HG03558 (cell line): ENCODE data around the gene BNIP5.
"Not testable (repeated sequence)": the region's sequence is repeated elsewhere in the genome, so short reads cannot be mapped to it uniquely, and the experiment has no call there.

Experiments
- ATAC-seq: cut with Tn5 transposase; IDR thresholded peaks from one replicate; pipeline ENCODE4 v1.9.1; 2021; ENCODE audit warnings: moderate number of reproducible peaks; ENCODE audit not compliant: unreplicated experiment; ENCODE audit errors: extremely low read depth

Gene BNIP5

GRCh38 chr6:36367743-36368142 is 31.1 kb upstream of the BNIP5 start:
- ATAC-seq = no peak

DNA sequence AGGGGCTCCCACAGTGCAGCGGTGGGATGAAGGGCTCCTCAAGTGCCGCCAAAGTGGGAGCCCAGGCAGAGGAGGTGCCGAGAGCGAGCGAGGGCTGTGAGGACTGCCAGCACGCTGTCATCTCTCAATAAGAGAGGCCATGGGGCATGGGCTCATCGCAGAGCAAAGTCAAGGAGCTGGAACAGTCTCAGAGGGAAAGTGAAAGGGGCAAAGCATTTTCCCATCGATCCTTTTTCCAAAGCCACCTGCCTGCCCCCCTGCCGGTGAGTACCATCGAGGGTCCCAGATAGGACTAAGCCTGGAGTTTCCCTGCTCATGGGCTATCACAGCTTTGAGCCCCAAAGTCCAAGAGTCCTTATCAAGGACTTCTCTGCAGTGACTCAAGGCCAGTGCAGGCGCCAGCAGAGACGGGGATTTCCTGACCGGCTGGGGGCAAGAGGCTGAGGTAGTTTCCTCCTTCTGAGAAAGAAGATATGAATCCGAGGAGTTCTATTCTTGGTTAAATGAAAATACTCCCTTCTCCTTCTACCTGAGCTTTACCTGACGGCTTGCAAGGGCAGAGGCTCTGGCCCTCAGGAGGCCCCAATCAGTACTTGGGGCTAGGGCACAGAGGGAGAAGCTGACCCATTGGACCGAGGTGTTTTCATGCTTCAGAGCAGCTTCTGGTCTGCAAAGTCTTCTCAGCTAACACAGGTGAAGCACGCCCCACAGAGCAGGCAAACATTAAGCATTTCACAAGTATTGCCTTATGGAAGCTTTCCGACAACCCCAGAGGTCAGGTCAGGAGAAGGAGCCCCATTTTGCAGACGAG is 28.2 kb upstream of the BNIP5 start:
- ATAC-seq = no peak

GRCh38 chr6:36364061-36364635 is 27.5 kb upstream of the BNIP5 start:
- ATAC-seq = not testable (repeated sequence)

GRCh38 chr6:36363371-36363752 is 26.7 kb upstream of the BNIP5 start:
- ATAC-seq = not testable (repeated sequence)

DNA sequence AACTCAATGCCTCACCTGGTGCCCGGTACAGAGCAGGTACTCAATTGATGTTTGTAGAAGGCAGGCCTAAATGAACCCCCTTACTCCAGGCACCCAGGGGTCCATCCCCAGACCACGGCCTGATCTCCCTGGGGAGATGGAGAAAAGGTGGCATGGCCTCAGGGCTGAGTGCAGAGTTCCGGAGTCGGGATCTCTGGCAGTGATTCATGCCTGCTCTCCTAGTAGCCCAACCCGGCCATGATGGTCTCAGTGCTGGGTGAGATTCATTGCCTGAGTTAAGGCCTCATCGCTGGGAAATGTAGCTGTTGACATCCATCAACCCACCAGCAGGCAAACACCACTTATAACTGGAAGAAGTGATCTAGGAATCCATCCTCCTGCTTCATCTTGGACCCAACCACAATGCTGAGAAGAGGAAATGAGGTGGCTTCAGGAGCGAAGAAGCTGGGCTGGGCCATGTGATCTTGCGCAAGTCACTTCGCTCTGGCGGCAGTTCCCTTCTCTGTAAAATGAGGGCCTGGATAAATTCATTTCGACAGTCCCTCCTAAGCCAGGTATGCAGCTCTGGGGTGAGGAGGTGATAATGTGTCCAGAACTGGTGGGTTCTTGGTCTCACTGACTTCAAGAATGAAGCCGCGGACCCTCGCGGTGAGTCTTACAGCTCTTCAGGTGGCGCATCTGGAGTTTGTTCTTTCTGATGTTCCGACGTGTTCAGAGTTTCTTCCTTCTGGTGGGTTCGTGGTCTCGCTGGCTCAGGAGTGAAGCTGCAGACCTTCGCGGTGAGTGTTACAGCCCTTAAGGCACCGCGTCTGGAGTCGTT is 26.1 kb upstream of the BNIP5 start:
- no peak for ATAC-seq

DNA sequence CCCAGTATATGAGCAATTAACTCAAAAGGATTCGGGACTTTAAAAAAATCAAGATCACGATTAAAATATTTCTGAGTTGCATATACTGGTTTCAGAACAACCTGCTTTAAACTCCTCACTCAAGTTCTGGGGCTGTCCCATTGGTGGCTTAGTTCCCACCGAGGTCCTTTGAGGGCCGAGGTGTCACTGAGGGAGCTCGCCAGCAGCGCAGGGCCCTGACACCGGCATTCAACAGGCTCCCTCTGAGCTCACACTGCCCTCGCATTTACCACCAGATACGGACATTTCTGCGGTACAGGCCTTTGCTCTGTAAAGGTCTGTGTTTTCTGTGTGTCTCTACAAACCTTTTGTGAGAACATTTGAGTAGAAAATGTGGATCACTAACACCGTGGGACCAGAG is 24.4 kb upstream of the BNIP5 start:
- ATAC-seq = no peak

- no peak for ATAC-seq
Measured at GRCh38 chr6:36360241-36361054, 23.8 kb upstream of the BNIP5 start.

GRCh38 chr6:36358226-36358915 is 21.7 kb upstream of the BNIP5 start:
- no peak for ATAC-seq

DNA sequence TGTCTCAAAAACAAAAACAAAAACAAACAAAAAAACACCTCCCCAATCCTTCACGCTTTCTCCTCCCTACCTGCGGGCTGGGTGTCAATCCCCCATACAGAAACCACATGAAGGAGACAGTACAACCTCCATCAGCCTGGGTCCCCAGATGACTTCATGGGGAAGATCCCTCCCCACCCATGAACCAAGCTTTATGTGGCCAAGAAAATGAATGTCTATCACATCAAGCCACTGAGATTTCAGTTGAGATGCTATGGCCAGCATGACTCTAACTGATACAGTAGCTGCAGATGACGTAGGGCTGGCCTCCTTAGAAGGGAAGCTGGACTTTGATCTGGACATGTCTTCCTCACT is 21.2 kb upstream of the BNIP5 start:
- no peak for ATAC-seq

- no peak for ATAC-seq
Measured at GRCh38 chr6:36355819-36356218, 19.1 kb upstream of the BNIP5 start.

DNA sequence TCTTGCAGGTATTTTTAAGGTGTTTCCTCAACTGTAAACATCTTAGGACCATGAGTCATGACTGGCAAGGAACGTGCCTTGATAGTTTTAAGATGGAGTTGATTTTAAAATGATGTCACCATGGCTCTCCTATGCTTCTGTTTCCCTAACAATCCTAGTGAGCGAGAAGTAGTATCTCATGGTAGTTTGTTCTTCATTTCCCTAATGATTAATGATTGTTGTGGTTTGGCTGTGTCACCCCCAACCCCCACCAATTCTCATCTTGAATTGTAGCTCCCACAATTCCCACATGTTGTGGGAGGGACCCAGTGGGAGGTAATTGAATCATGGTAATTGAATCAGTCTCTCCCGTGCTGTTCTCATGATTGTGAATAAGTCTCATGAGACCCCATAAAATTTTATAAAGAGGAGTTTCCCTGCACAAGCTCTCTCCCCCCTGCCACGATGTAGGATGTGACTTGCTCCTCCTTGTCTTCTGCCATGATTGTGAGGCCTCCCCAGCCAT is 16.8 kb upstream of the BNIP5 start:
- no peak for ATAC-seq

DNA sequence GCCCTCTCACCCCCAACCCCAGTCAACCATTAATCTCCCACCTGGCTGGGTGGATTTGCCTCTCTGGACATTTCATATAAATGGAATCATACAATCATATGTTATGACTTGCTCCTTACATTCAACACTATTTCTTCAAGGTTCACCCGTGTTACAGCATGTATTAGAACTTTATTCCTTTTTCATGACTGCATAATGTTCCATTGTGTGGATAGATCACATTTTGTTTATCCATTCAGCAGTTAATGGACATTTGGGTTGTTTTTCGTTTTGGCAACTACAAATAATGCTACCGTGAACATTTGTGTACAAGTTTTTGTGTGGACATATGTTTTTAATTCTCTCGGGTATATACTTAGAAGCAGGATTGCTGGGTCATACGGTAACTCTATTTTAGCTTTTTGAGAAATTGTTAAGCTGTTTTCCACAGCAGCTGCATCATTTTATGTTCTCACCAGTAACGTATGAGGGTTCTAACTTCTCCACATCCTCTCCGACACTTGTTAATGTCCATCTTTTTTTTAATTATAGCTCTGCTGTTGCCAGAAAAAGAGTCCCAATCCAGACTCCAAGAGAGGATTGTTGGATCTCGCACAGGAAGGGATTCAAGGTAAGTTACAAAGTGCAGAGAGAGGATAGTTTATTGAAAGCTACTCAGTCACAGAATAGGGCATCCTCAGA is 15.9 kb upstream of the BNIP5 start:
- ATAC-seq = no peak

- no peak for ATAC-seq
Measured at GRCh38 chr6:36350681-36351571, 14.2 kb upstream of the BNIP5 start.

DNA sequence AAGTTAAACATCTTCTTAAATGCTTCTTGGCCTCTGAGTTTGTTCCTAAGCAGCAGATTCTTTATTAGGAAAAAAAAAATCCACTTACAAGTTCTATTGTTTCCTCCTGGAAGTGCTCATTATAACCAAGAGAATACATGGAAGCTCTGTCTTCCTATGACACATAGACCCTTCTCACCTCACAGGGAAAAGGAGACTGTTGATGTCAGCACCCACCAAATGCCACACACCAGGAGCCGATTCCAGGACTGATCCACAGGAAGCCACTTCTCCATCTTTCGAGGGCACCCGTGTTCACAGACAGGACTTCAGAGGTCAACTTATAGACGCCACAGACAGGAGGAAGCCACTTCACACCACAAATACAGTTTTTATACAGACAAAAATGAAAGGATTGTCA is 13.4 kb upstream of the BNIP5 start:
- ATAC-seq = no peak

DNA sequence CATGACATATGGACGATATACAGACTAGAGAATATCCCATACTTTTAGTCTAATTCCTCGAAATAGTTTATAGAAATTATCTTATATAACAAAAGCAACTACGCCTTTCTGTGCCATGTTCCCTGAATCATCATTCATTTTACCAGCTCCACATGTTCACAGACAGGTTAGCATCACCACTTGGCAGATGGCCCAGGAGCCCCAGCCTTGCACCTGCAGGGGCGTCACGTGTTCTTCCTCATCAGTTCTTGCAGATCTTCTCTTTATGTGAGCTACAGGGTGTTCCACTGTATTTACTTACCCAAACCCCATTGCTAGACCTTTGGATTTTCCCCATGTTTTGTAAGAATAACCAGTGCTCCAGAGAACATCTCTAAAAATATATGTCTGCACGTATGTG is 12.6 kb upstream of the BNIP5 start:
- no peak for ATAC-seq

DNA sequence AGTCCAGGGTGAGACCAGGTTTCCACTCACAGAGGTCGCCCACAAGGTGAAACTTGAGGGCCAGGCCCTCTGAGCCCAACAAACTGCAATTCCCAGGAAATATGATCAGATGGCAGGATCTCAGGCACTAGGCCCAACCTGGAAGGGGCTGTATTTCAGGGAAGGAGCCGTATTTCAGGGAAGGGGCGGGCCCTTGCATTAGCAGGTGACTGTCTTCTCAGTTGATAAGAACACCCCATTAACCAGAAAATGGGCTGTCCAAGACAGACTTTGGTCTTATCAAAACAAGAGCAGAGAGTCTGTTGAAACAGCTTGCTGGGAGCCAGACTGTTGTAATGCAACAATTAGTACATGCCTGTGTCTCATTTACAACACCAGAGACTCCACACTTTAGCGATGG is 10.9 kb upstream of the BNIP5 start:
- ATAC-seq = no peak

DNA sequence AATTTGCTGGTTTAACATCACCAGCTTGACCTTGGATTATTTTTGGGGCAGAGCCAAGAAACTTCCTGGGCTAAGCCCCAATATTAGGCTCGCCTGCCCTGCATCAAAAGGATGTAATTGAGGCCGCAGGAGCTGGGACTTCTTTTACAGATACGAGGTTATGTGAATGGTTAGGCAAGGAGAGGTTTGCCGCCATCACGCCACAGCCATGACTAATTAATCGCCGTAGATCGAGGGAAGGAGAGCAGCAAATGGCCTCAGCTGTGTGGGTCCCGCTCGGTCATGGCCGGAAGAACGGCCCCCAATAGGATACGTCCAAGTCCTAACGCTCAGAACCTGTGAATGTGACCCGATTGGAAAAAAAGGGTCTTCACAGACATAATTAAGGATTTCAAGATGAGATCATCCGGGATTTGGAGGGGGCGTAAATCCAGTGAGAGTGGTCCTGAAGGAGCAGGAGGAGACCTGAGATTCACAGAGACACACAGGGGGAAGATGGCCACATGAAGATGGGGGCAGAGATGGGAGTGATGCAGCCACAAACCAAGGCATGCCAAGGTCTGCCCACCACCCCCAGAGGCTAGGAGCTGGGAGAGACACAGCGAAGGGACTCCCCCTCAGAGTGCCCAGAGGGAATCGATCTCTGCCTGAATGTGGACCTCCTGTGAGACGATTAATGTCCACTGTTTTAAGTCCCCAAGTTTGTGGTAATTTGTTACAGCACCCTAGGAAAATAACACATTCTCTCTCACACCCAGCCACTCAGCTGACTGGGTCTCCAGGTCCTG is 10.0 kb upstream of the BNIP5 start:
- no peak for ATAC-seq
